Bronchial epithelial cell (primary cell): ENCODE results near the gene SOAT1. TPM values are rescaled to one million over a fixed set of nuclear protein-coding genes. Genes with fewer than 3 reads are reported as not detected.

Experiments
- DNase-seq: peaks from one replicate; pipeline ENCODE4 v3.0.0-alpha.2; 2010; ENCODE audit warnings: low read depth
- FAIRE-seq: peaks from 2 replicates; lab custom pipeline; 2011; peaks lifted over from hg19 to GRCh38; lab: Jason Lieb, UNC
- H3K27me3 ChIP-seq: 2 replicates; pipeline ENCODE4 v1.5.1; 2011; ENCODE audit warnings: low read length; ENCODE audit not compliant: control insufficient read depth, insufficient read depth
- H3K36me3 ChIP-seq: 2 replicates; pipeline ENCODE4 v1.5.1; 2011; ENCODE audit warnings: low read length; ENCODE audit not compliant: control insufficient read depth, insufficient read depth
- H3K4me3 ChIP-seq: 2 replicates; pipeline ENCODE4 v1.5.1; 2011; ENCODE audit warnings: mild to moderate bottlenecking, low read depth, low read length, control low read depth
- CTCF ChIP-seq: IDR thresholded peaks from 2 replicates; pipeline ENCODE4 v1.5.1; 2011; ENCODE audit warnings: mild to moderate bottlenecking, moderate library complexity, low read length, control low read depth, inconsistent platforms; ENCODE audit not compliant: insufficient read depth, severe bottlenecking
- total RNA-seq: library from RNA; depleted of rRNA; stranded (reverse); fragments of >200 nt; gene quantifications from 2 replicates; pipeline ENCODE4 v1.2.1, GENCODE V29; 2014

The SOAT1 gene
- total RNA-seq, 1 donor from 2014 or later = 8.4 TPM

GRCh38 chr1:179297105-179297378 lies 3.4 kb downstream of the SOAT1 start:
- FAIRE-seq (no peak), DNase-seq (no peak)
- Histone ChIP-seq H3K36me3 (no peaks in the 10 kb centered on the region), H3K4me3 (no peak overlapping the region), H3K27me3 (no peaks in the 10 kb centered on the region)
- TF ChIP-seq CTCF = no peak

GRCh38 chr1:179298952-179299351 lies 5.4 kb downstream of the SOAT1 start:
- Histone ChIP-seq H3K27me3 (no peaks in the 10 kb centered on the region), H3K36me3 (no peaks in the 10 kb centered on the region), H3K4me3 (no peak overlapping the region)
- FAIRE-seq (no peak), DNase-seq (no peak)
- TF ChIP-seq CTCF = no peak

- FAIRE-seq (no peak), DNase-seq (no peak)
- Histone ChIP-seq H3K27me3 (no peaks in the 10 kb centered on the region), H3K4me3 (no peak overlapping the region), H3K36me3 (no peaks in the 10 kb centered on the region)
- TF ChIP-seq CTCF = no peak
Observed at GRCh38 chr1:179300112-179300511, 6.5 kb downstream of the SOAT1 start.

GRCh38 chr1:179302070-179302469 lies 8.5 kb downstream of the SOAT1 start:
- FAIRE-seq = peak; percentile 7
- no peak overlapping the region for H3K4me3 ChIP-seq
- no peak for DNase-seq
- TF ChIP-seq CTCF = no peak
- H3K27me3 ChIP-seq = no peaks in the 10 kb centered on the region
- H3K36me3 ChIP-seq = no peaks in the 10 kb centered on the region

GRCh38 chr1:179303200-179303785 lies 9.7 kb downstream of the SOAT1 start:
- Histone ChIP-seq H3K4me3 (no peak overlapping the region), H3K36me3 (no peaks in the 10 kb centered on the region), H3K27me3 (no peaks in the 10 kb centered on the region)
- FAIRE-seq = no peak
- no peak for DNase-seq
- no peak for TF ChIP-seq CTCF

GRCh38 chr1:179305450-179305849 lies 11.9 kb downstream of the SOAT1 start:
- FAIRE-seq = no peak
- peak; percentile 8 for DNase-seq

More at GRCh38 chr1:179305450-179305849, 11.9 kb downstream of the SOAT1 start:
- Histone ChIP-seq H3K4me3 (no peak overlapping the region), H3K27me3 (no peaks in the 10 kb centered on the region), H3K36me3 (no peaks in the 10 kb centered on the region)
- TF ChIP-seq CTCF = no peak
